HepG2 (cell line): ENCODE measurements around the gene KDM3B. TPM values are rescaled to one million over a fixed set of nuclear protein-coding genes. Genes with fewer than 3 reads are reported as not detected.

ENCODE experiments used
- BATF2 ChIP-seq: sonication (generic); formaldehyde crosslinking; IDR thresholded peaks from 2 replicates; pipeline ENCODE4 v1.8.0; 2022; ENCODE audit warnings: mild to moderate bottlenecking, missing genetic modification reagents, moderate library complexity
- CENPT ChIP-seq: sonication (generic); formaldehyde crosslinking; IDR thresholded peaks from 2 replicates; pipeline ENCODE4 v1.8.0; 2022; ENCODE audit warnings: low read depth, mild to moderate bottlenecking, moderate library complexity, missing genetic modification reagents
- CENPX ChIP-seq: sonication (generic); formaldehyde crosslinking; IDR thresholded peaks from 2 replicates; pipeline ENCODE4 v1.9.0; 2021; ENCODE audit warnings: mild to moderate bottlenecking, missing genetic modification reagents, moderate library complexity
- ETV5 ChIP-seq: IDR thresholded peaks from 2 replicates; pipeline ENCODE4 v1.6.1; 2018; ENCODE audit warnings: missing biosample characterization, missing genetic modification reagents, inconsistent platforms, borderline replicate concordance
- FUBP1 ChIP-seq: sonication (generic); formaldehyde crosslinking; IDR thresholded peaks from 2 replicates; pipeline ENCODE4 v1.5.1; 2020; ENCODE audit warnings: missing genetic modification reagents, mild to moderate bottlenecking, borderline replicate concordance
- LCORL ChIP-seq, 2 experiments: fragments of 450-650 bp in 1 of 2; sonication (generic) in 1 of 2; formaldehyde crosslinking in 1 of 2; IDR thresholded peaks; 2 replicates each; pipeline versions ENCODE4 v1.5.0 to v1.6.1; 2017 to 2020; ENCODE audit warnings: antibody characterized with exemption in 1 of 2, missing genetic modification reagents in 1 of 2
- POLR2AphosphoS2 ChIP-seq: IDR thresholded peaks from 2 replicates; pipeline ENCODE4 v1.6.1; 2011; ENCODE audit warnings: low read depth, low read length, improper control_type of control experiment
- ZFP1 ChIP-seq: IDR thresholded peaks from 2 replicates; pipeline ENCODE4 v1.6.1; 2016
- ZNF263 ChIP-seq: sonication (generic); formaldehyde crosslinking; IDR thresholded peaks from 2 replicates; pipeline ENCODE4 v1.4.0; 2020; ENCODE audit warnings: missing genetic modification reagents
- ZNF318 ChIP-seq: sonication (generic); formaldehyde crosslinking; IDR thresholded peaks from 2 replicates; pipeline ENCODE4 v1.4.0; 2020; ENCODE audit warnings: mild to moderate bottlenecking, missing genetic modification reagents
- ZNF367 ChIP-seq: sonication (generic); formaldehyde crosslinking; IDR thresholded peaks from 2 replicates; pipeline ENCODE4 v1.4.0; 2020; ENCODE audit warnings: missing genetic modification reagents, borderline replicate concordance
- ZNF44 ChIP-seq: sonication (generic); formaldehyde crosslinking; IDR thresholded peaks from 2 replicates; pipeline ENCODE4 v1.5.1; 2020; ENCODE audit warnings: mild to moderate bottlenecking, missing genetic modification reagents
- ZNF441 ChIP-seq: sonication (generic); formaldehyde crosslinking; IDR thresholded peaks from 2 replicates; pipeline ENCODE4 v1.7.0; 2021; ENCODE audit warnings: missing genetic modification reagents, borderline replicate concordance
- ZNF496 ChIP-seq: sonication (generic); formaldehyde crosslinking; IDR thresholded peaks from 2 replicates; pipeline ENCODE4 v1.8.1; 2023; ENCODE audit warnings: mild to moderate bottlenecking, moderate library complexity, missing genetic modification reagents; ENCODE audit not compliant: insufficient replicate concordance
- ZNF644 ChIP-seq: IDR thresholded peaks from 2 replicates; pipeline ENCODE4 v1.6.1; 2016; ENCODE audit warnings: low read depth
- ZNF792 ChIP-seq: IDR thresholded peaks from 2 replicates; pipeline ENCODE4 v1.6.1; 2016
- ZSCAN9 ChIP-seq: IDR thresholded peaks from 2 replicates; pipeline ENCODE4 v1.6.1; 2016; ENCODE audit warnings: borderline replicate concordance
- polyA plus RNA-seq, 8 experiments: library from polyadenylated mRNA; depleted of rRNA in 3 of 8; stranded (reverse) in 7 of 8; unstranded in 1 of 8; fragments of >200 nt; fragmentation: Illumina TruSeq in 4 of 8; extraction: Trizol in 4 of 8; gene quantifications; 2 replicates each; pipeline versions ENCODE4 v1.2.1 to v1.2.3, GENCODE V29; 2011 to 2016; ENCODE audit warnings: low read depth in 4 of 8, missing spikeins in 1 of 8, mixed read lengths in 1 of 8; ENCODE audit not compliant: insufficient read depth in 1 of 8
- total RNA-seq, 5 experiments: library from RNA; depleted of rRNA; stranded (reverse); fragments of >200 nt; fragmentation: Illumina TruSeq; extraction: Trizol; gene quantifications; 2 replicates each; pipeline ENCODE4 v1.2.3, GENCODE V29; 2016; ENCODE audit warnings: low read depth in 1 of 5
- TF ChIP-seq, protein P1 (sequence below): sonication (generic); formaldehyde crosslinking; IDR thresholded peaks from 2 replicates; pipeline ENCODE4 v1.4.0; 2020; ENCODE audit warnings: mild to moderate bottlenecking, low read depth, missing genetic modification reagents

The KDM3B gene
- total and polyA plus RNA-seq, 2 of the 13 experiments (the other 11 are each of a cell fraction or from before 2014, with no cell fraction given), result 19.7 to 34.3 TPM

GRCh38 chr5:138440159-138441073 is 87.9 kb downstream of the KDM3B start (continued):
- TF ChIP-seq ZNF318 (CRISPR knock-in tag) (no peak), ZNF496 (no peak), ZSCAN9 (no peak), CENPX (no peak), POLR2AphosphoS2 (no peak), ZNF44 (CRISPR knock-in tag) (no peak), ZNF792 (CRISPR knock-in tag) (no peak), LCORL (IDR thresholded peaks at IDR 0.05) (no peak), LCORL (CRISPR knock-in tag; IDR thresholded peaks at IDR 0.05) (peak; percentile 19; the same call in 1 of the 2 replicates), ZNF441 (CRISPR knock-in tag) (no peak), ZNF263 (no peak), BATF2 (CRISPR knock-in tag) (no peak), FUBP1 (CRISPR knock-in tag) (no peak), ZFP1 (no peak), CENPT (no peak), ZNF367 (CRISPR knock-in tag) (no peak), ETV5 (CRISPR knock-in tag) (no peak), ZNF644 (CRISPR knock-in tag) (peak; percentile 41; the same call in 1 of the 2 replicates)
- TF ChIP-seq, protein P1, sequence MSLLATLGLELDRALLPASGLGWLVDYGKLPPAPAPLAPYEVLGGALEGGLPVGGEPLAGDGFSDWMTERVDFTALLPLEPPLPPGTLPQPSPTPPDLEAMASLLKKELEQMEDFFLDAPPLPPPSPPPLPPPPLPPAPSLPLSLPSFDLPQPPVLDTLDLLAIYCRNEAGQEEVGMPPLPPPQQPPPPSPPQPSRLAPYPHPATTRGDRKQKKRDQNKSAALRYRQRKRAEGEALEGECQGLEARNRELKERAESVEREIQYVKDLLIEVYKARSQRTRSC, result no peak
